GM06990 (cell line): Measurements from ENCODE around the gene RALGPS1.

Experiments
- DNase-seq: peaks from one replicate; pipeline ENCODE4 v3.0.0-alpha.2; 2011; ENCODE audit not compliant: insufficient read length; ENCODE audit errors: extremely low read depth
- H3K27me3 ChIP-seq: replicated peaks from 2 replicates; pipeline ENCODE4 v1.6.0; 2011; ENCODE audit warnings: low read length; ENCODE audit not compliant: control insufficient read depth, insufficient read depth
- H3K36me3 ChIP-seq: 2 replicates; pipeline ENCODE4 v1.5.1; 2011; ENCODE audit warnings: low read length; ENCODE audit not compliant: control insufficient read depth, insufficient read depth
- H3K4me3 ChIP-seq: replicated peaks from 2 replicates; pipeline ENCODE4 v1.5.1; 2011; ENCODE audit warnings: low read depth, mild to moderate bottlenecking, control low read depth, low read length
- TF ChIP-seq, protein P1 (sequence below): IDR thresholded peaks from 2 replicates; pipeline ENCODE4 v1.5.1; 2011; ENCODE audit warnings: low read length, control low read depth, mild to moderate bottlenecking, inconsistent platforms; ENCODE audit not compliant: insufficient read depth, poor library complexity, severe bottlenecking

Gene RALGPS1

DNA sequence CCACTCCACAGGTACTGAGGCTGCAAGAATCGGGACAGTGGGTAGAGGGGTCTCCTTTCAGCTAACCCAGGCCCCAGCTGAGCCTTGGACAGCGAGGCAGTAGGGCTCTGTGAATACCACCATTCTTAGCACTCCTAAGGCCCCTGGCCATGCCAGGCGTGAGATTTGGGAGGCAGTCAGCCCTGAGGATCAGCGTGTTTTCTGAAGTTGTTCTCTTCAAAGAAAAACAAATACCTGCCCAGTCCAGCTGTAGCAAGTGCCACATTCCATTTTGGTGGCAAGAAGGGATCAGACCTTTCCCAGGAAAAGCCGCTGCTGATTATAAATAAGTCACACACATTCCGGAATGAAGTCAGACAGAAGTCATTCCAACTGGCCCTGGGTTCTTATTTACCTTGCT lies 47.8 kb downstream of the RALGPS1 start:
- no peak for DNase-seq
- H3K4me3 ChIP-seq = no peak overlapping the region
- TF ChIP-seq, protein P1, sequence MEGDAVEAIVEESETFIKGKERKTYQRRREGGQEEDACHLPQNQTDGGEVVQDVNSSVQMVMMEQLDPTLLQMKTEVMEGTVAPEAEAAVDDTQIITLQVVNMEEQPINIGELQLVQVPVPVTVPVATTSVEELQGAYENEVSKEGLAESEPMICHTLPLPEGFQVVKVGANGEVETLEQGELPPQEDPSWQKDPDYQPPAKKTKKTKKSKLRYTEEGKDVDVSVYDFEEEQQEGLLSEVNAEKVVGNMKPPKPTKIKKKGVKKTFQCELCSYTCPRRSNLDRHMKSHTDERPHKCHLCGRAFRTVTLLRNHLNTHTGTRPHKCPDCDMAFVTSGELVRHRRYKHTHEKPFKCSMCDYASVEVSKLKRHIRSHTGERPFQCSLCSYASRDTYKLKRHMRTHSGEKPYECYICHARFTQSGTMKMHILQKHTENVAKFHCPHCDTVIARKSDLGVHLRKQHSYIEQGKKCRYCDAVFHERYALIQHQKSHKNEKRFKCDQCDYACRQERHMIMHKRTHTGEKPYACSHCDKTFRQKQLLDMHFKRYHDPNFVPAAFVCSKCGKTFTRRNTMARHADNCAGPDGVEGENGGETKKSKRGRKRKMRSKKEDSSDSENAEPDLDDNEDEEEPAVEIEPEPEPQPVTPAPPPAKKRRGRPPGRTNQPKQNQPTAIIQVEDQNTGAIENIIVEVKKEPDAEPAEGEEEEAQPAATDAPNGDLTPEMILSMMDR = no peak
- no peaks in the 10 kb centered on the region for H3K36me3 ChIP-seq
- H3K27me3 ChIP-seq = no peaks in the 10 kb centered on the region

DNA sequence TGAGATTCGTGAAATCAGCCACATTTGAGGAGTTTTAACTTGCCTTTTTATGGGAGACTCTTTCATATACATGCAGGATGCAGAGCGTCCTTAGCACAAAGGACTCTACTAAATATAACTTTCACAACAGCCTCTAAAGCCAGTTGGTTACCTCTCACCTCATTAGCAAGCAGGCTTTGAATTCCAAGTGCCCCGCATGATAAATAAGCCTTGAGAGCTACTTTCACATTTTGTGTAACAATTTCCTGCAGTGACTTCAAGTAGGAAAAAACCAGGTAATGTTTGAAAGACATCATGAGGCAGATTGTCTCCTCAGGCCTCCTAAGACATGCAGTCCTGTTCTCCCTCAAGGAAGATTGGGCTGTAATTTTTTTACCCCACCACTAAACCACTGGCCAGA lies 50.5 kb downstream of the RALGPS1 start:
- DNase-seq = no peak
- TF ChIP-seq, protein P1 = no peak
- no peaks in the 10 kb centered on the region for H3K27me3 ChIP-seq
- no peak overlapping the region for H3K4me3 ChIP-seq
- H3K36me3 ChIP-seq = no peaks in the 10 kb centered on the region

DNA sequence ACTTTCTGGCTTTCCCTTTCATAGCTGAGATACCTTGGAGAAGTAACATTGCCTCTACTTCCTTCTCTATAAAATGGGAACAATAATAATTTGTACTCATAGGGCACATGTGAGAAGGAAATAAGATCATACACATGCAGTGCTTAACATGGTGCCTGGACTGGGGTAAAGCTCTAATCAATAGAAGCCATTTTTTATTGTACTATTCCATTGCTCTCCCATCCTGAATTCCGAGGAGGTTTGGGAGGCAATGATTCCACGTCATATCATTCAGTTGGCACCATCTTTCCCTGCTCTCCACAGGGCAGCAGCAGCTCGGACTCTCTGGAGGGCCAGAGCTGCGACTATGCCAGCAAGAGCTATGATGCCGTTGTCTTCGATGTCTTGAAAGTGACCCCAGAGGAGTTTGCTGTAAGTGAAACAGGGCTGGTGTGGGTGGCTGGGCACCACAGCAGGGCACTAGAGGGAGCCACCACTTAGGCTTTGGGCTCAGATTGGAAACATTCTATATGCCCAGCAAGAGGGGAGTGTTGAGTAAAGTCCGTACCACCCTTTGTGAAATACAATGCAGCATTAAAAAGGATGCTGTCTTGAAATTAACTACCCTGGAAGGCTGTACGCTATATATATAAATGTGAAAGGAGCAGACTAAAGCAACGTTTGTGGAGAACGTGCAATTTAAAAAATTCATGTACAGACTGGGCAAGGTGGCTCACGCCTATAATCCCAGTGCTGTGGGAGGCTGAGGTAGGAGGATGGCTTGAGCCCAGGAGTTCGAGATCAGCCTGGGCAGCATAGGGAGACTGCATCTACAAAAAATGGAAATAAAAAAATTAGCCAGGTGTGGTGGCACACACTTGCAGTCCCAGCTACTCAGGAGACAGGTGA lies 51.2 kb downstream of the RALGPS1 start:
- peak; percentile 30 for DNase-seq
- Histone ChIP-seq H3K4me3 (no peak overlapping the region), H3K36me3 (no peaks in the 10 kb centered on the region), H3K27me3 (no peaks in the 10 kb centered on the region)
- TF ChIP-seq, protein P1 = peak; percentile 96

DNA sequence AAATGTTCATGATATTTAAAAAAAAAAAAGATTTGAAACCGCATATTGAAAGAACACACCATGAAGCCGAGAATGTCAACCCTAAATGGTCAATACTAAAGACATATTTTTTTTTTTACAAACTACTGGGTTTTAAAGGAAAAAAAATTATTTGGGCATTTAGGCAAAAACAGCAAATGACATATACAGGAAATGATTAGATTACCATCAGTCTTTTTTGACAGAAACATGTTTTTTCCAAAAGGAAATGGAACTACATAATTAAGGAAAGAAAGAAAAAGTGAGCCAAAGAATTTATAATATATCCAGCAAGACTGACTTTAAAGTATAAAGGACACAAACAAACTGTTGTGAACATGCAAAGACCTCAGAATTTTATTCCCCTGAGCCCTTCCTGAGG lies 56.7 kb downstream of the RALGPS1 start:
- no peaks in the 10 kb centered on the region for H3K27me3 ChIP-seq
- DNase-seq = no peak
- no peaks in the 10 kb centered on the region for H3K36me3 ChIP-seq
- TF ChIP-seq, protein P1 = no peak
- H3K4me3 ChIP-seq = no peak overlapping the region

DNA sequence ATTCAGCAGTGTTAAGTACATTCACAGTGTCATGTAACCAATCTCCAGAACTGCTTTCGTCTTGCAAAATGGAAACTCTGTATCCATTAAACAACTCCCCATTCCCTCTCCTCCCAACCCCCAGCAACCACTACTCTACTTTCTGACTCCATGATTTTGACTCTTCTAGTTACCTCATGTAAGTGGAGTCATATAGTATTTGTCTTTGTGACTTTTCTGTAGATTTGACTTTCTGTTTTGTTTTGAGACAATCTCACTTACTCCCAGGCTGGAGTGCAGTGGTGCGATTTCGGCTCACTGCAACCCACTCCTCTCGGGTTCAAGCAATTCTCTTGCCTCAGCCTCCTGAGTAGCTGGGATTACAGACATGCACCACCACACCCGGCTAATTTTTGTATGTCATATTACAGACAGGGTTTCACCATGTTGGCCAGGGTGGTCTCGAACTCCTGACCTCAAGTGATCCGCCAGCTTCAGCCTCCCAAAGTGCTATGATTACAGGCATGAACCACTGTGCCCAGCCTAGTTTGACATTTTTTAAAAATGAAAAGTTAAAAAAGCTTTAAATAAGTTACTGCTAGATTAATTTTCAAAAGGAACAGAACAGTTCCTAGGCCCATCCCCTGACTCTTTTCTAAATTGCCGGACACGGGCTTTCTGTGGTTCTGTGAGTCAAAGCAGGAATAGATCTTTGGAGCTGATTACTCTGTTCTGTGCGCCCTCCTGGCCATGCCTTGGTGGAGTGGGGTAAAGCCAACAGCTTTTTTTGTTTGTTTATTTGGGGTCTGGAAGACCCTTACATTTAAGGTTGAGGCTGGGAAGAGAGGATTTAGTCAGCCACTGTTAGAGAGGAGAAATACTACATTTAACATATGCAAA lies 59.3 kb downstream of the RALGPS1 start:
- TF ChIP-seq, protein P1 = no peak
- DNase-seq = no peak
- H3K36me3 ChIP-seq = no peaks in the 10 kb centered on the region

More for the DNA sequence above, 59.3 kb downstream of the RALGPS1 start:
- Histone ChIP-seq H3K4me3 (no peak overlapping the region; the same call in 1 of the 2 replicates), H3K27me3 (no peaks in the 10 kb centered on the region)
